ENCODE results near the gene SLC29A4. TPM values are rescaled to one million over a fixed set of nuclear protein-coding genes. Genes with fewer than 3 reads are reported as not detected.
"Not testable (repeated sequence)": the region's sequence is repeated elsewhere in the genome, so short reads cannot be mapped to it uniquely, and the experiment has no call there.

Gene SLC29A4
- total RNA-seq, 1 donor from 2014 or later: 7.9 TPM

GRCh38 chr7:5265320-5266190 lies 17.2 kb upstream of the SLC29A4 start:
- no peaks in the 10 kb centered on the region for H3K9me3 Mint-ChIP-seq (ENCODE audit: unreplicated experiment)
- peaks cover 1% of the 10 kb centered on the region for H3K27me3 Mint-ChIP-seq (ENCODE audit: unreplicated experiment)
- H3K36me3 Mint-ChIP-seq (ENCODE audit: unreplicated experiment): no peaks in the 10 kb centered on the region
- TF ChIP-seq, protein P1, sequence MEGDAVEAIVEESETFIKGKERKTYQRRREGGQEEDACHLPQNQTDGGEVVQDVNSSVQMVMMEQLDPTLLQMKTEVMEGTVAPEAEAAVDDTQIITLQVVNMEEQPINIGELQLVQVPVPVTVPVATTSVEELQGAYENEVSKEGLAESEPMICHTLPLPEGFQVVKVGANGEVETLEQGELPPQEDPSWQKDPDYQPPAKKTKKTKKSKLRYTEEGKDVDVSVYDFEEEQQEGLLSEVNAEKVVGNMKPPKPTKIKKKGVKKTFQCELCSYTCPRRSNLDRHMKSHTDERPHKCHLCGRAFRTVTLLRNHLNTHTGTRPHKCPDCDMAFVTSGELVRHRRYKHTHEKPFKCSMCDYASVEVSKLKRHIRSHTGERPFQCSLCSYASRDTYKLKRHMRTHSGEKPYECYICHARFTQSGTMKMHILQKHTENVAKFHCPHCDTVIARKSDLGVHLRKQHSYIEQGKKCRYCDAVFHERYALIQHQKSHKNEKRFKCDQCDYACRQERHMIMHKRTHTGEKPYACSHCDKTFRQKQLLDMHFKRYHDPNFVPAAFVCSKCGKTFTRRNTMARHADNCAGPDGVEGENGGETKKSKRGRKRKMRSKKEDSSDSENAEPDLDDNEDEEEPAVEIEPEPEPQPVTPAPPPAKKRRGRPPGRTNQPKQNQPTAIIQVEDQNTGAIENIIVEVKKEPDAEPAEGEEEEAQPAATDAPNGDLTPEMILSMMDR (IDR thresholded peaks at IDR 0.05): no peak
- DNase-seq (ENCODE audit: extremely low spot score, unreplicated experiment): no peak
- H3K4me1 Mint-ChIP-seq (ENCODE audit: unreplicated experiment): no peaks in the 10 kb centered on the region
- no peak overlapping the region for H3K4me3 Mint-ChIP-seq (ENCODE audit: unreplicated experiment)
- no peak overlapping the region for H3K27ac Mint-ChIP-seq (ENCODE audit: unreplicated experiment)

- H3K4me1 Mint-ChIP-seq (ENCODE audit: unreplicated experiment): no peaks in the 10 kb centered on the region
- H3K4me3 Mint-ChIP-seq (ENCODE audit: unreplicated experiment): no peak overlapping the region
- TF ChIP-seq, protein P1 (IDR thresholded peaks at IDR 0.05): no peak
- no peak for DNase-seq (ENCODE audit: extremely low spot score, unreplicated experiment)
- peaks cover 5% of the 10 kb centered on the region for H3K27me3 Mint-ChIP-seq (ENCODE audit: unreplicated experiment)
- H3K36me3 Mint-ChIP-seq (ENCODE audit: unreplicated experiment): no peaks in the 10 kb centered on the region
- no peaks in the 10 kb centered on the region for H3K9me3 Mint-ChIP-seq (ENCODE audit: unreplicated experiment)
- no peak overlapping the region for H3K27ac Mint-ChIP-seq (ENCODE audit: unreplicated experiment)
Measured at GRCh38 chr7:5266191-5267028, 16.3 kb upstream of the SLC29A4 start.

DNA sequence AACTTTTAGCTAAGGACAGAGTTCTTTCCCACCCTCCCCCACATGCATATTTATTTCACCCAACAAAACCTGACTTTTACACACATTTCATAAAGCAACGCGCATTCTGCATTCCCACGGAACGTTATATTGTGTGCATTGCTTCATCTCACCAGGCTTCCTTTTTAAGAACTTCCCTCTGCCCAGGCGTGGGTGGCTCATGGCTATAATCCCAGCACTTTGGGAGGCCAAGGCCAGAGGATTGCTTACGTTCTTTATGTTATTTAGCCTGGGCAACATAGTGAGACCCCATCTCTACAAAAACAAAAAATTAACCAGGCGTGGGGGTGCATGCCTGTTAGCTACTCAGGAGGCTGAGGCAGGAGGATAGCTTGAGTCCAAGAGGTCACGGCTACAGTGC lies 14.9 kb upstream of the SLC29A4 start:
- H3K27ac Mint-ChIP-seq (ENCODE audit: unreplicated experiment); H3K27me3 Mint-ChIP-seq (ENCODE audit: unreplicated experiment); H3K4me3 Mint-ChIP-seq (ENCODE audit: unreplicated experiment); H3K4me1 Mint-ChIP-seq (ENCODE audit: unreplicated experiment); DNase-seq (ENCODE audit: extremely low spot score, unreplicated experiment); H3K9me3 Mint-ChIP-seq (ENCODE audit: unreplicated experiment); H3K36me3 Mint-ChIP-seq (ENCODE audit: unreplicated experiment): not testable (repeated sequence)

GRCh38 chr7:5269992-5270657 lies 12.6 kb upstream of the SLC29A4 start:
- not testable (repeated sequence) for H3K27ac Mint-ChIP-seq (ENCODE audit: unreplicated experiment); H3K4me3 Mint-ChIP-seq (ENCODE audit: unreplicated experiment); H3K9me3 Mint-ChIP-seq (ENCODE audit: unreplicated experiment); DNase-seq (ENCODE audit: extremely low spot score, unreplicated experiment); H3K4me1 Mint-ChIP-seq (ENCODE audit: unreplicated experiment); H3K27me3 Mint-ChIP-seq (ENCODE audit: unreplicated experiment); H3K36me3 Mint-ChIP-seq (ENCODE audit: unreplicated experiment)

- Mint-ChIP-seq H3K36me3 (ENCODE audit: unreplicated experiment) (no peaks in the 10 kb centered on the region), H3K4me3 (ENCODE audit: unreplicated experiment) (no peak overlapping the region), H3K27ac (ENCODE audit: unreplicated experiment) (no peak overlapping the region), H3K9me3 (ENCODE audit: unreplicated experiment) (no peaks in the 10 kb centered on the region), H3K4me1 (ENCODE audit: unreplicated experiment) (no peaks in the 10 kb centered on the region), H3K27me3 (ENCODE audit: unreplicated experiment) (peaks cover 9% of the 10 kb centered on the region)
- no peak for DNase-seq (ENCODE audit: extremely low spot score, unreplicated experiment)
- TF ChIP-seq, protein P1 (IDR thresholded peaks at IDR 0.05): no peak
Measured at GRCh38 chr7:5270788-5271187, 12.0 kb upstream of the SLC29A4 start.

- not testable (repeated sequence) for H3K36me3 Mint-ChIP-seq (ENCODE audit: unreplicated experiment); DNase-seq (ENCODE audit: extremely low spot score, unreplicated experiment); H3K9me3 Mint-ChIP-seq (ENCODE audit: unreplicated experiment); H3K27ac Mint-ChIP-seq (ENCODE audit: unreplicated experiment); H3K4me3 Mint-ChIP-seq (ENCODE audit: unreplicated experiment); H3K4me1 Mint-ChIP-seq (ENCODE audit: unreplicated experiment)
- peaks cover 12% of the 10 kb centered on the region for H3K27me3 Mint-ChIP-seq (ENCODE audit: unreplicated experiment)
Measured at GRCh38 chr7:5273831-5274405, 8.8 kb upstream of the SLC29A4 start.
